ENCODE results near the gene STK32B. TPM values are rescaled to one million over a fixed set of nuclear protein-coding genes. Genes with fewer than 3 reads are reported as not detected.

STK32B gene
- total and polyA plus RNA-seq, 2 of the 8 experiments (the other 6 are each of a cell fraction or from before 2014, with no cell fraction given) = 2.3 to 2.5 TPM

GRCh38 chr4:5198656-5199541, 147.6 kb downstream of the STK32B start (continued):
- TF ChIP-seq POU5F1 (IDR thresholded peaks at IDR 0.05; ENCODE audit: low read depth, low read length) (0 out of 2 replicates have a peak, but pooled peaks have one; percentile 43), TCF12 (IDR thresholded peaks at IDR 0.05; ENCODE audit: low read depth, low read length) (no peak)

All from H1 (cell line).